AG10803 (cell line): Measurements from ENCODE around the gene ATP5PB.

Experiments
- DNase-seq: peaks from one replicate; pipeline ENCODE4 v3.0.0; 2010; ENCODE audit warnings: low read depth
- H3K4me3 ChIP-seq: 2 replicates; pipeline ENCODE4 v1.5.1; 2011; ENCODE audit warnings: mild to moderate bottlenecking, low read length, control low read depth
- TF ChIP-seq, protein P1 (sequence below): conservative IDR thresholded peaks from 2 replicates; pipeline ENCODE4 v1.5.1; 2011; ENCODE audit warnings: mild to moderate bottlenecking, low read length, control low read depth, inconsistent platforms

Gene ATP5PB

DNA sequence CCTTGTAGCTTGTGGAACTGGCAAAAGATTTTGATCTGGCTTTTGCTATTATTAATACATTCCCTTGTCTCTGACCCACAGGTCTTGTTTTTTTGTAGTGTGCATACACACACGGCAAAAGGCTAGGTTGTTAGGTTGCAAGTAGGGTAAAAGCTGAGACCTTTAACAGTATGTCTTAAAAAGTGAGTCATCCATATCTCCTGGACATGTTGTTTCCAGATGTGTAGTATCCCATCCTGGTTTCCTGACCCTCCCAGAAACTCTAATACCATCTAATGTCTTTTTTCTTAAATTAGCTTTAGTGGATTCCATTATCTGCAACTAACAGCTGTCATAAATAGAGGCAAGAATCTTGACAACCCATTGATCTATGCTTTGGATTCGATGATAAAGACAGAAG lies 36.4 kb upstream of the ATP5PB start:
- DNase-seq, result no peak
- TF ChIP-seq, protein P1, sequence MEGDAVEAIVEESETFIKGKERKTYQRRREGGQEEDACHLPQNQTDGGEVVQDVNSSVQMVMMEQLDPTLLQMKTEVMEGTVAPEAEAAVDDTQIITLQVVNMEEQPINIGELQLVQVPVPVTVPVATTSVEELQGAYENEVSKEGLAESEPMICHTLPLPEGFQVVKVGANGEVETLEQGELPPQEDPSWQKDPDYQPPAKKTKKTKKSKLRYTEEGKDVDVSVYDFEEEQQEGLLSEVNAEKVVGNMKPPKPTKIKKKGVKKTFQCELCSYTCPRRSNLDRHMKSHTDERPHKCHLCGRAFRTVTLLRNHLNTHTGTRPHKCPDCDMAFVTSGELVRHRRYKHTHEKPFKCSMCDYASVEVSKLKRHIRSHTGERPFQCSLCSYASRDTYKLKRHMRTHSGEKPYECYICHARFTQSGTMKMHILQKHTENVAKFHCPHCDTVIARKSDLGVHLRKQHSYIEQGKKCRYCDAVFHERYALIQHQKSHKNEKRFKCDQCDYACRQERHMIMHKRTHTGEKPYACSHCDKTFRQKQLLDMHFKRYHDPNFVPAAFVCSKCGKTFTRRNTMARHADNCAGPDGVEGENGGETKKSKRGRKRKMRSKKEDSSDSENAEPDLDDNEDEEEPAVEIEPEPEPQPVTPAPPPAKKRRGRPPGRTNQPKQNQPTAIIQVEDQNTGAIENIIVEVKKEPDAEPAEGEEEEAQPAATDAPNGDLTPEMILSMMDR, result no peak
- H3K4me3 ChIP-seq, result no peak overlapping the region

GRCh38 chr1:111414756-111415155 lies 34.5 kb upstream of the ATP5PB start:
- DNase-seq, result no peak
- TF ChIP-seq, protein P1, result no peak
- H3K4me3 ChIP-seq, result no peak overlapping the region

GRCh38 chr1:111415461-111415860 lies 33.8 kb upstream of the ATP5PB start:
- TF ChIP-seq, protein P1, result no peak
- no peak for DNase-seq
- no peak overlapping the region for H3K4me3 ChIP-seq

GRCh38 chr1:111417755-111418154 lies 31.5 kb upstream of the ATP5PB start:
- H3K4me3 ChIP-seq, result no peak overlapping the region
- DNase-seq, result peak; percentile 18
- TF ChIP-seq, protein P1, result no peak

- H3K4me3 ChIP-seq, result no peak overlapping the region
- TF ChIP-seq, protein P1, result no peak
- DNase-seq, result no peak
These were observed 30.2 kb upstream of the ATP5PB start for GRCh38 chr1:111419037-111419436.

DNA sequence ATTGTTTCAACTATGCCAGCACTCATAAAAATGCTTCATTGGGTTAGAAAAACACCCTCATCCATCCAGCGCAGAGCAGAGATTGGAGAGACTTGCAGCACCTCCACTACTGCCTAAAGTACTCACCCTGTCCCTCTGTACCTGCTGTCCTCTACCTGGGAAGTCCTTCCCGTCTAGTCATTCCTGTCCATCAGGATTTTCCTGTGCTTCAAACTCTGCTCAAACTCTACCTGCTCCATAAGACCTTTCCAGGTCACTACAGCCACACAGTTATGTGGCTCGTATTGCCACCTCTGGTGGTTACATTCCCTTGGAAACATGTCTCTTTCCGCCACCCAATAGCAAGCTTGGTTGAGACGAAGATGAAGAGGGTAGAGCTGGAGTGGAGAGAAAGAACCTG lies 28.9 kb upstream of the ATP5PB start:
- TF ChIP-seq, protein P1, result no peak
- DNase-seq, result no peak
- H3K4me3 ChIP-seq, result no peak overlapping the region

- TF ChIP-seq, protein P1, result no peak
- H3K4me3 ChIP-seq, result no peak overlapping the region
- peak; percentile 5 for DNase-seq
These were observed 26.5 kb upstream of the ATP5PB start for GRCh38 chr1:111422546-111423391.
